ENCODE measurements around the gene CHCHD3. TPM values are rescaled to one million over a fixed set of nuclear protein-coding genes. Genes with fewer than 3 reads are reported as not detected.
A peak's percentile ranks its signal among the peaks of the same experiment; 100 is the strongest.

CHCHD3 gene
- total RNA-seq, 6 experiments from 2014 or later: 16.5 to 42.6 (median 21.6) TPM

DNA sequence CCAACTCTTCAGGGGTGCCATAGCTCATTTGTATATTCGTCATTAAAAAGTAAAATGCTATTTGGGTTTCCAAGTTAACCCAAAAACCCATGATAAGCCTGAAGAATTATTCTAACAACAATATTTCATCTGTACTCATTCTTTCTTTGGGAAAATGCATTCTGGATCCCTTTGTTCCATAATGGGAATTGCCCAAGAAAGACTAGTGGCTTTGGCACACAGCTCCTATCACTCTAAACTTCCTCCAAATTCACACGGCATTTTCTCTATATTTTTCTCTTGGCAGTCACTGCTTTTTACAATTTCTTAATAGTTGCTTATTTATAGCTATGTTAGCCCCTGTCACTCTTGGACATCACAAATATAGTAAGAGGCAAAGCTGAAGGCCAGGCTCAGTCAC is 29.1 kb downstream of the CHCHD3 start:
- no peak overlapping the region for H3K4me3 ChIP-seq
- TF ChIP-seq POLR2A (IDR thresholded peaks at IDR 0.05): no peak
- TF ChIP-seq, protein P1, sequence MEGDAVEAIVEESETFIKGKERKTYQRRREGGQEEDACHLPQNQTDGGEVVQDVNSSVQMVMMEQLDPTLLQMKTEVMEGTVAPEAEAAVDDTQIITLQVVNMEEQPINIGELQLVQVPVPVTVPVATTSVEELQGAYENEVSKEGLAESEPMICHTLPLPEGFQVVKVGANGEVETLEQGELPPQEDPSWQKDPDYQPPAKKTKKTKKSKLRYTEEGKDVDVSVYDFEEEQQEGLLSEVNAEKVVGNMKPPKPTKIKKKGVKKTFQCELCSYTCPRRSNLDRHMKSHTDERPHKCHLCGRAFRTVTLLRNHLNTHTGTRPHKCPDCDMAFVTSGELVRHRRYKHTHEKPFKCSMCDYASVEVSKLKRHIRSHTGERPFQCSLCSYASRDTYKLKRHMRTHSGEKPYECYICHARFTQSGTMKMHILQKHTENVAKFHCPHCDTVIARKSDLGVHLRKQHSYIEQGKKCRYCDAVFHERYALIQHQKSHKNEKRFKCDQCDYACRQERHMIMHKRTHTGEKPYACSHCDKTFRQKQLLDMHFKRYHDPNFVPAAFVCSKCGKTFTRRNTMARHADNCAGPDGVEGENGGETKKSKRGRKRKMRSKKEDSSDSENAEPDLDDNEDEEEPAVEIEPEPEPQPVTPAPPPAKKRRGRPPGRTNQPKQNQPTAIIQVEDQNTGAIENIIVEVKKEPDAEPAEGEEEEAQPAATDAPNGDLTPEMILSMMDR (IDR thresholded peaks at IDR 0.05): no peak
- ATAC-seq (no peak), DNase-seq (no peak)
- H3K4me1 ChIP-seq: peaks cover 0 to 21% (median 6%) of the 10 kb centered on the region in 4 donors
- H3K27ac ChIP-seq: no peak overlapping the region
- 76% methylated on average over 2 of the region's 2 CpGs for WGBS (ENCODE audit: insufficient coverage, low coverage, low lambda C conversion rate, missing lambda C conversion rate)
- no peaks in the 10 kb centered on the region for H3K36me3 ChIP-seq
- no peaks in the 10 kb centered on the region for H3K27me3 ChIP-seq
- no peaks in the 10 kb centered on the region for H3K9me3 ChIP-seq
- intact Hi-C loops (cut with DNase I): no loop called here

GRCh38 chr7:133052401-133052756 is 29.5 kb downstream of the CHCHD3 start:
- H3K9me3 ChIP-seq: no peaks in the 10 kb centered on the region
- no peaks in the 10 kb centered on the region for H3K36me3 ChIP-seq
- H3K4me1 ChIP-seq: peaks cover 0 to 20% (median 6%) of the 10 kb centered on the region in 4 donors
- intact Hi-C loops (cut with DNase I): no loop called here
- H3K27ac ChIP-seq: no peak overlapping the region
- no peak overlapping the region for H3K4me3 ChIP-seq
- DNase-seq: no peak
- no peak for ATAC-seq
- 90% methylated on average over 1 of the region's 1 CpG for WGBS (ENCODE audit: insufficient coverage, low coverage, low lambda C conversion rate, missing lambda C conversion rate)
- no peaks in the 10 kb centered on the region for H3K27me3 ChIP-seq
- TF ChIP-seq, protein P1 (IDR thresholded peaks at IDR 0.05): no peak
- TF ChIP-seq POLR2A (IDR thresholded peaks at IDR 0.05): no peak

DNA sequence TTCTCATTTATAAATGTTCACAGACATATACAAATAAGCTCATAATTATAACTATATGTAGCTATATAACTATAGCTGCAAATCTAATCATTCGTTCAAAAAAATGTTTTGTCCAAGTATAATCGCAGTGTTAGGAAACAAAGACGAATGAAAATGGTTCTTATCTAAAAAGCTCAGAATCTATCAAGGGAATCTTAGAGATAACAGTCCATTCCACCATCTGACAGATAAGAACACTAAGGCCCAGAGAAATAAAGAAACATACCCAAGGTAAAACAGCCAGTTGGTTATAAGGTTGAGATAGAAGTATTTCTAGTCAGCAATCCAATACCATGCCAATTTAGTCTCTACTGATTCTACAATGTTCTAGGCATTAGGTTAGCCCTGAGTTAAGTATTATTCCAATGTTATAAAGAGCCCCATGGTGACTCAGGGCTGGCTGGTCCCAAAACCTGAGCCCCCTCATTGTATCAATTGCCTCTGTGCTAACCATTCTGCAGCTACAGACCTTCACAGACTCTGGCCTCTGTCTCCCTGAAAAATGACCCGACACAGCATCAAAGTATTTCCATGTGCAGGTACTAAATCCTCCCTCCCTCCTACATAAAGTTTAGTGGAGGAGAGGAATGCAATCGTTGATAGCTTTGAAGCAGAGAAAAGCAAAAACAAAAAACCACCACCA is 30.0 kb downstream of the CHCHD3 start:
- Histone ChIP-seq H3K4me1 (peaks cover 0 to 14% (median 6%) of the 10 kb centered on the region in 4 donors), H3K4me3 (no peak overlapping the region), H3K27me3 (no peaks in the 10 kb centered on the region), H3K36me3 (no peaks in the 10 kb centered on the region), H3K27ac (no peak overlapping the region), H3K9me3 (no peaks in the 10 kb centered on the region)
- WGBS (ENCODE audit: insufficient coverage, low coverage, low lambda C conversion rate, missing lambda C conversion rate): 87% methylated on average over 5 of the region's 5 CpGs
- DNase-seq (no peak), ATAC-seq (no peak)
- no peak for TF ChIP-seq POLR2A (IDR thresholded peaks at IDR 0.05)
- TF ChIP-seq, protein P1 (IDR thresholded peaks at IDR 0.05): no peak
- intact Hi-C loops (cut with DNase I): no loop called here

GRCh38 chr7:133051066-133051465 is 30.8 kb downstream of the CHCHD3 start:
- no peak for ATAC-seq
- WGBS (ENCODE audit: insufficient coverage, low coverage, low lambda C conversion rate, missing lambda C conversion rate): 80% methylated on average over 1 of the region's 2 CpGs
- TF ChIP-seq, protein P1 (IDR thresholded peaks at IDR 0.05): peak in 1 of 4 donors; percentile 14
- no peak for TF ChIP-seq POLR2A (IDR thresholded peaks at IDR 0.05)
- Histone ChIP-seq H3K27me3 (no peaks in the 10 kb centered on the region), H3K9me3 (no peaks in the 10 kb centered on the region), H3K4me3 (no peak overlapping the region), H3K4me1 (peaks cover 0 to 6% (median 3%) of the 10 kb centered on the region in 4 donors), H3K36me3 (no peaks in the 10 kb centered on the region), H3K27ac (no peak overlapping the region)
- DNase-seq: no peak
- intact Hi-C loops (cut with DNase I): no loop called here

Data from right lobe of liver (tissue), 6 donors.